SKM-1 treated with dmso at 0.1 percent for 144 hours (cell line): ENCODE measurements around the gene LYPD5.
"Not testable (repeated sequence)": the region's sequence is repeated elsewhere in the genome, so short reads cannot be mapped to it uniquely, and the experiment has no call there.

ENCODE experiments used
- DNase-seq: peaks from one replicate; lab custom pipeline; 2025; ENCODE audit not compliant: unreplicated experiment; lab: John Stamatoyannopoulos, UW

LYPD5 gene

GRCh38 chr19:43779147-43779819 is 23.0 kb downstream of the LYPD5 start:
- no peak for DNase-seq

DNA sequence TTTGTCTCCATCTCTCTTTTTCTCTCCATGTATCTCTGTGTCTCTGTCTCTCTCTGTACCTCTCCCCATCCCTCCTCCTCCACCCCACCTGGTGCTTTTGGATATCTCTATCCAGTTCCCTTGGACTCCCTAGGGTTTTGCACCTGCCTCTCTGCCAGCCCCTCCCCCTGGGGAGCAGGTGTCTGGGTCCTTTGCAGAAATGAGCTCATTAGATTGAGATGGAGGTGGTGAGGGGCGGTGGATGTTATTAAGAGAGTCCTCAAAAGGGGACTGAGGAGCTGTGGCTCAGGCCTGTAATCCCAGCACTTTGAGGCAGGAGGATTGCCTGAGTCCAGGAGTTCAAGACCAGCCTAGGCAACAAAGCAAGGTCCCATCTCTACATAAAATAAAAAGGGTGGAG is 23.6 kb downstream of the LYPD5 start:
- DNase-seq: no peak

DNA sequence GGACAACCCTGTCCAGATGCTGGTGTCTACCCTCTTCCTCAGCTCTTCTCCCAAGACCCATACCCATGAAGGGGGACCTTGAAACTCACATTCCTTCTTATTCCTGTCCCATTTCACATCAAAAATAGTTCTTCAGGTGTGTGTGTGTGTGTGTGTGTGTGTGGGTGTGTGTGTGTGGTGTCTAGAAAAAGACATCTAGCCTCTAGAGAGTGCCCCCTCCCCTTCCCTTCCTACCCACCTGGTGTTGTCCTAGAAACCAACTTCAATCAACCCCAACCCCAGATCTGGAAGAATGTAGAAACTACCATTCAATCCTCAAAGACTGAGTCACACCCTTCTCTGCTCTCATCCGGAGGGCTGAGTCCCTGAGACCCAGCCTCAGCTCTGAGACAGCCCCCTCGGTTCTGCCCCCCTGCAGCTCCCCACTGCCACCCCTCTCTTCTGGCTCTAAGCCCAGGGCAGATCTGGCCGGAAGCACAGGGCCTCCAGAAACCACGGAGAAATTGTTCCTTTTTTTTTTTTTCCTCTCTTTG is 25.0 kb downstream of the LYPD5 start:
- DNase-seq: peak; percentile 68

GRCh38 chr19:43776286-43776685 is 26.0 kb downstream of the LYPD5 start:
- no peak for DNase-seq

DNA sequence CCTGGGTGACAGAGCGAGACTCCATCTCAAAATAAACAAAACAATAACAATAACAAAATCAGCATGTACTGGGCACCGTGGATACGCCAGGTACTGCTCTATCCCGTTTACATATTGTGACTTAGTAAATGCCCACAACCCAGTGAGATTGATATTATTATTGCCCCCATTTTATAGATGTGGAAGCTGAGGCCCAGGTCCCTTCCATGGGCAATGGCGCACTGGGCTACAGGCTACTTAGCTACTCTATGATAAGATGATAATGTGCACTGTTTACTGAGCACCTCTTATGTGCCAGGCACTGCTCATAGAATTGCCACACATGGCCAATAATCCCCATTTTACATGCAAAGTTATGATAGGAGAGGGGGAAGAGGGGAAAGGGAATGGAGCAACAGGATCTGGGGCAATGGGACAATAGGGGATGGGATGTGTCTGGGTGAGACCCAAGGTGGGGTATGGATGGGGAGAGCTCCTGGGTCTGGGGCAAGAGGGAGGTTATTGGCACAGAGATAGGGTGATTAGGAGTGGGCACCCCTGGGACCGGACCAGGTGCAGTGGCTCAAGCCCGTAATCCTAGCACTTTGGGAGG is 26.9 kb downstream of the LYPD5 start:
- no peak for DNase-seq

DNA sequence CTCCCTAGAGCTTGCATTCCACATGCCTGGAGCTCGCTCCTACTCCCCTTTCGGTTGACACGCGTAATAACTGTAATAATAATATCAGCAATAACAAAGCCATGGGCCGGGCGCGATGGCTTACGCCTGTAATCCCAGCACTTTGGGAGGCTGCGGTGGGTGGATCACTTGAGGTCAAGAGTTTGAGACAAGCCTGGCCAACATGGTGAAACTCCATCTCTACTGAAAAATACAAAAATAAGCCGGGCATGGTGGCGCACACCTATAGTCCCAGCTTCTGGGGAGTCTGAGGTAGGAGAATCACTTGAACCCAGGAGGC is 27.3 kb downstream of the LYPD5 start:
- not testable (repeated sequence) for DNase-seq

- no peak for DNase-seq
Measured at GRCh38 chr19:43774103-43774939, 27.9 kb downstream of the LYPD5 start.

- DNase-seq: no peak
Measured at GRCh38 chr19:43773725-43774102, 28.5 kb downstream of the LYPD5 start.

GRCh38 chr19:43769256-43769655 is 33.0 kb downstream of the LYPD5 start:
- no peak for DNase-seq

GRCh38 chr19:43768273-43769050 is 33.8 kb downstream of the LYPD5 start:
- DNase-seq: peak; percentile 52

DNA sequence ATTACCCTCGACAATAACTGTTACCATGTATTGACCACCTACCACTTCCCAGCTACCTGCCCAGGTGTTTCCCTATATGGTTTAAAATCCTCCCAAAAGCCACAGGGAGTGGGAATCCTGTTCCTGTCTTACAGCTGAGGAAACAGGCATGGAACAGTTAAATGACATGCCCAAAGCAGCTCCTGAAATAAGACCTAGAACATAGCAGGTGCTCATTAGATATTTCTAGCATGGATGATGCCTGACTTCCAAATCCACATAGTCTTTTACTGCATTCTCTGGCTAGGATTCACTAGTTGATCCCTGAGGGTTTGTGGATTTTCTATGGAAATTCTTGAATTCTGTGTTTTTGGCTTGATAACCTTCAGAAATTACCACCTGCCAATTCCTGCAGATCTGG is 34.4 kb downstream of the LYPD5 start:
- DNase-seq: no peak

DNA sequence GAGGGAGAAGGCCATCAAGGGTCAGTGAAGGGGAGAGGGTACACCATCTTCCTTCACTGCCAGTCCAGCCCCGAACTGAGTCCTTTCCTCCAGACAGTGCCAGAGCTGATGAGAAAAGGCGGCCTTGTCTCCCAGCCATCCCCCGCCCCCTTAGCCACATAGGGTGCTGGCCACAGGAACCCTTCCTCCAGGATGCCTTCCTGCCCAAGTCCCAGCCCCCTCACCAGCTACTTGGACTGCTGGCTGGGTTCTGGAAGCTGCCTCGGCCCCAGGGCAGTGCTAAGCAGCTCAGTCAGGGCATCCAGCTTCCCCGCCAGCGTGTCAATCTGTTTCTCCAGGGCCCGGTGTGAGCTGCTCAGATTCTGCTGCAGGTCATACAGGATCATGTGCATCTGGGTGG is 34.9 kb downstream of the LYPD5 start:
- no peak for DNase-seq

DNA sequence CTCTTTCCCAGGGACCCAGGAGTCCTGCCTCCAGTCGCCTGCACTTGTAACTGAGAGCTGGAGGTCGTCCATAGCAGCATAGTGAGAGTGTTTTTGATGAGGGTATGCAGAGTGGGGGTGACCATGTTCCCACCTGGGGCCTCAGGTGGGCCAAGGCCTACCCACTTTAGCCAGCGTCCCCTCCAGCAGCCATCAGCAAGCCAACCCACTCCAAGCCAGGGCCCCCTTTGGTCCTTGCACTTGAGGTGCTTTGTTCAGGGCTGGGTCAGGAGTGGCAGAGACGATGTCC is 35.5 kb downstream of the LYPD5 start:
- DNase-seq: no peak

DNA sequence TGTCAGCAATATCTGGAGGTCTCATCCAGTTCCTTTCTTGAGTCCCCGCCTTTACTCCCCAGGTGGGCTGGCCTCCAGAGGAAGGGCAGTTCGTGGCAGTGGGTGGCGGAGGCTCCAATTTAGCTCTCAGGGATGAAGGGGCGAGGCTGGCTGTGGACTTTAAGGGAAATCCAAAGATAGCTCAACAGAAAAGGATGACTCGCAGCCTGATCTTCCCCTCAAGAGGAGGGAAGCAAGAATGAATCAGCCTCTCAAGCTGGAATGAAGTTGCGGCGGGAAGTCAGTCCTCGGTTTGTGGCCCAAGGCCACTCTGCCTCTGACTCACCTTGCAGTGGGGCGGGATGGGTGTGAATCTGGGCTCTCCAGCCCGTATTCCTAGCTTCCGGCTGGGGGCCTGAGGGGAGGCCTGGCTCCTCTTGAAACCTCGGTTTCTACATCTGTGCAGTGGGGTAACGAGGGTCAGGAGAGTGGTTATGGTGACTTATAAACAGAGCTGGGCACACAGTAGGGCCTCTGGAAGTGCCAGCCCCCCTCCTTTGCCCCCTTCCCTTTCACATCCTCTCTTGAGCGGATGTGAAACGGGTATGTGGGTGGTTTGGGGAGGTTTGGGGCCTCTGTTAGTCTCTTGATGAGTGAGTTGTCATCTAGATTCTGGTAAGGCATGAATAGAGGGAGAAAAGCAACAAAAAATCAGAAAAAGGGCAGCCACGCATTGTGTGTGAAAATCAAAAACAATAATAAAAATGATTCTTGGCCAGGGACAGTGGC is 37.0 kb downstream of the LYPD5 start:
- peak; percentile 50 for DNase-seq

DNA sequence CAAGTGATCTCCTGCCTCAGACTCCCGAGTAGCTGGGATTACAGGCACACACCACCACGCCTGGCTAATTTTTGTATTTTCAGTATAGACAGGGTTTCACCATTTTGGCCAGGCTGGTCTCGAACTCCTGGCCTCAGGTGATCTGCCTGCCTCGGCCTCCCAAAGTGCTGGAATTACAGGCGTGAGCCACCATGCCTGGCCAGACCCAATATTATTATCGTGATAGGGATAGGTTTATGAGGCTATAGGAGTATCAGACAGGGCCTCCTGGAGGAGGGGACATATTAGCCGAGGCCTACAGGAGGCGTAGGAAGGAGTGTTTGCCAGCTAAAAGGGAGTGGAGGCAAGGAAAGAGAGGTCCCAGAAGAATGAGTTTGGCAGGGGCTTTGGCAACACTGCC is 37.6 kb downstream of the LYPD5 start:
- not testable (repeated sequence) for DNase-seq

DNA sequence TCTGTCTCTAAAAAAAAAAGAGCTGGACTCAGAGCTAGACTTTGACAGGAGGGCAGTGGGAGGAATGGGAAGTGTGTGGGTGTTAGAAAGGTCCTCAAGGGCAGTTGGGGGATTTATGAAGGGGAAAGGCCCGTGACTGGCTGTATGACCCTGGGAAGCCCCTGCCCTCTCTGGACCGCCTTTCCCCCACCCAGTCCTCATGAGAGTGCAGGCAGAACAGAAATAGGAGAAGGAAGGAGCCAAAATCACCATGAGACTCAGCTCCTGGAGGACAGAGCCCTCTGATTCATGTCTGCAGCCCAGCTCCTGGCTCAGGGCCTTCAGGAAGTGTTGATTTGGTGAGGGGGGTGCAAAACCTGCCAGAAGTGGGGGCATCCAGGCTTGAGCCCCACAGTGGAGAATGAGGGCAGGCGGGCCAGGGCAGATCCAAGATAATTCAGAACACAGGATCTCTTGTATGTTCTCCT is 38.7 kb downstream of the LYPD5 start:
- no peak for DNase-seq

DNA sequence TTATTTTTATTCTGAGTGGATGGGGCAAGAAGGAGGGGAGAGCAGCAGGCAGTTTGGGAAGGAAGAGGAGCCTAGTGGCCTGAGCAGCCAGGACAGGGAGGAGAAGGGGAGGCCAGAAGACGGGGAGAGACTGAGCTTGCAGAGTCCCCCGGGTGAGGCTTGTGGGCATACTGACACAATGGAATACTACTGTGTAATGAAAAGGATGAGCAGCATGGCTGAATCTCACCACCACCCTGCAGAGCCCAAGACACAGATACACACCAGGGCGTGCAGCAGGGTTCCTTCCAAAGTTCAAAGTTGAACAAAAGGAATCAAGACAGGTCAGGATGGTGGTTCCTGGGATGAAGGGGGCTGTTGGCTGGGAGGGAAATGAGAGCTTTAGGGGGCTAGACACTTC is 39.4 kb downstream of the LYPD5 start:
- no peak for DNase-seq

DNA sequence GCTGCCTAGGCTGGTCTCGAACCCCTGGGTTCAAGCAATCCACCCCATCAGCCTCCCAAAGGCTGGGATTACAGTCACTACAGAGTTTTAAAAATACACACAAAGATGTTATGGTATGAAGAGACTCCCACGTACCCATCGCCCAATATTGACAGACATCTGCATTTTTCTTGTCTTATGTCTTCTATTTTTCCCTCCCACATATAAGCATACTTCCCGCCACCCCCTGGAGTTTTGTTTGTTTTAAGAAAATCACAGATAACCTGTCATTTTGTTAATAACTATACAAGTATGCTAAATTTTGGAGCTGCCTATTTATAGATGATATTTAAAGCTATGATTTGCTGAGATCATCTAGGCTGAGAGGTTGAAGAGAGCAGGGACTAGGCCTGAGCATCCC is 41.3 kb downstream of the LYPD5 start:
- no peak for DNase-seq

- no peak for DNase-seq
Measured at GRCh38 chr19:43759515-43759914, 42.7 kb downstream of the LYPD5 start.

DNA sequence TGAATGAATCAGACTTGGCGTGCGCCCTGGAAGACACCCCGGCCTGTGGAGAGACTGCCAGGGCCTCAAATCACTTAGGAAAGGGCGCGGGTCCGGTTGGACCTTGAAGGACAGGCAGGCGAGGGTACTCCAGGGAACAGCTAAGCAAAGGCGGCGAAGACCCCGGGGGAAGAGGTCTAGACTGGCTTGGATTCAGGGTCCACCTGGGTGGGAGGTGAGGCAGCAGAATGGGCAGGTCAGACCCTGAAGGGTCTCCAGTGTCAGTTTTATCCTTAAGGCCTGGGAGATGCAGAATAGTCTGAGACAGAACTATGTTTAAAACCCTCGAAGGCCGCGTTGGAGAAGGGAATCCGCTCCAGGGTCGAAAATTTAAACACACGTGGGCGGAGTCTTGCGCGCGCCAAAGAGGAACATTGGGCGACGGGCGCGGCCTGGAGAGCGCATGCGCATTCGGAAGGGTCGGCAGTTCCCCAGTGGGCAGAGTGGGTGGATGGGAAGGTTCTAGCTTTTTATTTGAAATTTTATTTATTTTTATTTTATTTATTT is 46.9 kb downstream of the LYPD5 start:
- peak; percentile 42 for DNase-seq
